Ascending aorta (tissue), 2 donors: Measurements from ENCODE around the gene GPX7. TPM values are rescaled to one million over a fixed set of nuclear protein-coding genes. Genes with fewer than 3 reads are reported as not detected.

Source experiments
- DNase-seq, 2 donors: peaks; one replicate each; pipeline ENCODE4 v3.0.0-alpha.2; 2019; ENCODE audit warnings: low spot score in 2 of 2
- H3K27ac ChIP-seq, 2 donors: fragments of 200-600 bp; sonication (generic); one replicate each; pipeline ENCODE4 v1.5.1; 2016 to 2017; ENCODE audit warnings: mild to moderate bottlenecking in 1 of 2
- H3K27me3 ChIP-seq: fragments of 200-600 bp; sonication (generic); one replicate; pipeline ENCODE4 v1.5.1; 2017
- H3K36me3 ChIP-seq, 2 donors: fragments of 200-600 bp; sonication (generic); one replicate each; pipeline ENCODE4 v1.5.1; 2016
- H3K4me1 ChIP-seq, 2 donors: fragments of 200-600 bp; sonication (generic); one replicate each; pipeline ENCODE4 v1.5.1; 2016 to 2017; ENCODE audit warnings: mild to moderate bottlenecking in 1 of 2
- H3K4me3 ChIP-seq, 2 donors: fragments of 200-600 bp; sonication (generic); one replicate each; pipeline ENCODE4 v1.5.1; 2016 to 2017; ENCODE audit warnings: mild to moderate bottlenecking in 1 of 2
- H3K9me3 ChIP-seq, 2 donors: fragments of 200-600 bp; sonication (generic); one replicate each; pipeline ENCODE4 v1.5.1; 2016
- CTCF ChIP-seq, 3 experiments: fragments of 200-600 bp in 2 of 3; fragments of 450-650 bp in 1 of 3; sonication (generic) in 2 of 3; IDR thresholded peaks; one replicate each; pipeline ENCODE4 v1.5.1; 2016 to 2019; ENCODE audit warnings: antibody characterized with exemption in 3 of 3, mild to moderate bottlenecking in 1 of 3, moderate library complexity in 1 of 3
- intact Hi-C: fragments of 100-400 bp; cut with DNase I; formaldehyde crosslinking; loops from one replicate; pipeline ENCODE4 v1.15.1; 2023
- total RNA-seq: library from RNA; depleted of rRNA; stranded (reverse); fragments of >200 nt; gene quantifications from one replicate; pipeline ENCODE4 v1.1.0, GENCODE V29; 2016

The GPX7 gene
- total RNA-seq, 1 donor from 2014 or later: 6.3 TPM

DNA sequence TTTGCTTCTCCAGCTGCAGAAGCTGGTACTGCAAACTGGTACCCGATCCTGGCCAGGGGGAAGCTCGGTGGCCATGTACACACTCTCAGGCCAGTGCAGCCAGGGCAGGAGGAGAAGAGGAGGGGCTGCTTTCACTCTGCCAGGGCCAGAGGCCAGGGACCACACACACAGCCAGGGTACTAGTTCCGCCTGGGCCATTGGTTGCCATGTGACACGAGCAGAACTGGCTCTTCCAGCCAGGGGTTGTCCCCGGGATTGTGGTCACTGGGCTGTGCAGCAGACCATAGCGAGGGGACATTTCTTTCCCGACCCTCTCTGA lies 27.1 kb downstream of the GPX7 start:
- Histone ChIP-seq H3K27me3 (no peaks in the 10 kb centered on the region), H3K27ac (no peak overlapping the region), H3K4me3 (no peak overlapping the region), H3K9me3 (no peaks in the 10 kb centered on the region), H3K36me3 (no peaks in the 10 kb centered on the region), H3K4me1 (peaks cover 2 to 4% of the 10 kb centered on the region in 2 donors)
- TF ChIP-seq CTCF (IDR thresholded peaks at IDR 0.05): no peak
- DNase-seq: no peak
- intact Hi-C loops: no loop called here

DNA sequence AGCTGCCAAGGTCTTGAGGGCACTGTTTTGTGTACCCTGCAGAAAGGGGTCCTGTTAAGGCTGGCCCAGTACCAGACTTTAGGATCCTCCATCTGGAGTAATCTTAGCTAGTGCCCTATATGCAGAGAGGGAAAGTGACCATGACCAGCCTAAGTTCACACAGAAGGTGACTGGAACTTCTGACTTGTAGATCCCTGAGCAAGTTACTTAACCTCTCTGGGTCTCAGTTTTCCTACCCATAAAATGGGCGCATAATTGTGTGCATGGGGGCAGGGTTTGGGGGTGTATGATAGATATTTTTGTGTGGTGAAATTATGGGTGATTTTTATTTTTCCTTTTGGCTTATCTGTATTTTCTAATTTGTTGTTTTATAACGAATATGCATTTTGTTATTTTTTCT lies 27.5 kb downstream of the GPX7 start:
- intact Hi-C loops: no loop called here
- no peak for DNase-seq
- Histone ChIP-seq H3K36me3 (no peaks in the 10 kb centered on the region), H3K4me3 (no peak overlapping the region), H3K27ac (no peak overlapping the region), H3K27me3 (no peaks in the 10 kb centered on the region), H3K4me1 (peaks cover 2 to 4% of the 10 kb centered on the region in 2 donors), H3K9me3 (no peaks in the 10 kb centered on the region)
- TF ChIP-seq CTCF (IDR thresholded peaks at IDR 0.05): no peak

DNA sequence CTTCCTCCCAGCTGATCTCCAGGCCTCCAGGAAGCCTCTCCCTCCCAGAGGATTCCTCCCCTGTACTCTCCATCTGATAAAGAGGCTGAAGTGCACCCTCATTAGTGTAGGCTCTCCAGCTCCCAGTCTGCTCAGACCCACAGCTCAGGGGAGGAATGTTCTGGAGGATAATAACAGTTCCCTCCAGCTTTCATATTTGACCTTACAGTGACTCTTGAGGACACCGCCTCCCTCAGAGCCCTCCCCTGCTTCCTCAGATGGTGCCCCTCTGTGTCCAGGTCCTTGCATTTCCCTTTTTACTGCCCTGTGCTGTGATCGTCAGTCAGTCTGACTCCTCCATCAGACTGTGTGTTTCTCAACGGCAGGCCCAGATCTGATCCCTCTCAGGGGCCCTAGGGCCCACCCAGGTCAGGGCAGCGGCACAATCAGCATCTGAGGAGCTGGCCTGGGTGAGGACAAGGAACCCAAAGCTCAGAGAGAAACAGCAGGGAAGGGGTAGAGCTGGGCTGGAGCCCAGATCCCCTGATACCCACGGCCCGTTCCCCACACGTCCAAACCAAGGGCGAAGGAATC lies 29.7 kb downstream of the GPX7 start:
- no peak overlapping the region for H3K4me3 ChIP-seq
- DNase-seq: no peak
- TF ChIP-seq CTCF (IDR thresholded peaks at IDR 0.05): no peak
- peaks cover 2 to 4% of the 10 kb centered on the region in 2 donors for H3K4me1 ChIP-seq
- intact Hi-C loops: no loop called here
- H3K9me3 ChIP-seq: no peaks in the 10 kb centered on the region
- H3K27me3 ChIP-seq: no peaks in the 10 kb centered on the region
- H3K36me3 ChIP-seq: no peaks in the 10 kb centered on the region
- no peak overlapping the region for H3K27ac ChIP-seq

DNA sequence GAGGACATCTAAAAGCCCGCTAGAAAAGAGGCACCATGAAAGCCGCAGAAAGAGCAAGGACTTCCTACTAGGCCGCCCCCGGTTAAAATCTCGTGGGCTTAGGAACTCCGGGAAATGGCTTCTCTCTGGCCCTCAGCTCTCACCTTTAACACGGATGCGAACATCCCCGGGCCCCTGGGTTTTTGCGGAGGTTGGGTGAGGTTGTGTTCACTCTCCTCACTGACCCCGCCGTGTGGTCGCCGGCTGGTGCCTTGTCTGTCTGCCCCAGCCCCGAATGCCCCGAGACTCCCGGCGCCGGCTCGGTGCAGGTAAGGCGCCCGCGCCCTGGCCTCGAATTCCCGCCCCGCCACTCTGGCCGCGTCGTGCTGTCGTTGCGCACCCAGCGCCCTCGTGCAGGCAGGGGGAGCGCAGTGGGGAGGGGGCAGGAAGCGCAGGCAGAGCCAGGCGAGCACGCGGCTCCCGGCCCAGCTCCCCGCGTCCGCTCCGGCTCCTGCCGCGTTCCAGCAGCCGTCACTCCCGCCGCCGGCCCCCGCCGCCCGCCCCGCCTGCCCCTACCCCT lies 30.6 kb downstream of the GPX7 start, which contains the start of gene SHISAL2A:
Gene SHISAL2A (plus strand): TSS at position 437 of the 559 bp plus-strand sequence. CDS start 326 bp downstream, outside the sequence.
- H3K4me1 ChIP-seq: peaks cover 2 to 4% of the 10 kb centered on the region in 2 donors
- no peak for DNase-seq
- TF ChIP-seq CTCF (IDR thresholded peaks at IDR 0.05): no peak
- H3K4me3 ChIP-seq: peak within 1 kb of the TSS; percentile 62 to 66
- H3K27ac ChIP-seq: no peak within 1 kb of the TSS
- H3K36me3 ChIP-seq: no peaks in the 10 kb centered on the region
- H3K27me3 ChIP-seq: no peaks in the 10 kb centered on the region
- H3K9me3 ChIP-seq: no peaks in the 10 kb centered on the region
- intact Hi-C loops: no loop called here

DNA sequence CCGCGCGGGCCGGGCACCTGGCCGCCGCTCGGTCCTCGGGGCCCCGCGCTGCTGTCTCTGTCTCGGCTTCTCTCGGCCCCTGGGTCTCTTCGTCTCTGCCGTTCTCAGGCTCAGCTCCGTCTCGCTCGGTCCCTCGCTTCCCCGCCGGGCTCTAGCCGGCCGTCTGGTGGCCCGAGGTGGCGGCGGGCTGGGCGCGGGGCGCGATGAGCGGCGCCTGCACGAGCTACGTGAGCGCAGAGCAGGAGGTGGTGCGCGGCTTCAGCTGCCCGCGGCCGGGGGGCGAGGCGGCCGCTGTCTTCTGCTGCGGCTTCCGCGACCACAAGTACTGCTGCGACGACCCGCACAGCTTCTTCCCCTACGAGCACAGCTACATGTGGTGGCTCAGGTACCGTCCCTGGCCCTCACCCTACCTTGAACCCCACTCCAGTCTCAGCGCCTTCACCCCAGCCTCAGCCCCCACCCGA lies 31.2 kb downstream of the GPX7 start:
- TF ChIP-seq CTCF (IDR thresholded peaks at IDR 0.05): no peak
- no peak for DNase-seq
- H3K4me3 ChIP-seq: peak overlapping the region; percentile 62 to 66
- H3K27me3 ChIP-seq: no peaks in the 10 kb centered on the region
- no peaks in the 10 kb centered on the region for H3K36me3 ChIP-seq
- H3K27ac ChIP-seq: no peak overlapping the region
- intact Hi-C loops: no loop called here
- peaks cover 2 to 4% of the 10 kb centered on the region in 2 donors for H3K4me1 ChIP-seq
- no peaks in the 10 kb centered on the region for H3K9me3 ChIP-seq
